NCI-H524 treated with DMSO at 0.1 percent for 48 hours (cell line): ENCODE data around the gene ZSCAN30.

Experiments used
- DNase-seq: peaks from one replicate; lab custom pipeline; 2025; lab: John Stamatoyannopoulos, UW

ZSCAN30 gene

DNA sequence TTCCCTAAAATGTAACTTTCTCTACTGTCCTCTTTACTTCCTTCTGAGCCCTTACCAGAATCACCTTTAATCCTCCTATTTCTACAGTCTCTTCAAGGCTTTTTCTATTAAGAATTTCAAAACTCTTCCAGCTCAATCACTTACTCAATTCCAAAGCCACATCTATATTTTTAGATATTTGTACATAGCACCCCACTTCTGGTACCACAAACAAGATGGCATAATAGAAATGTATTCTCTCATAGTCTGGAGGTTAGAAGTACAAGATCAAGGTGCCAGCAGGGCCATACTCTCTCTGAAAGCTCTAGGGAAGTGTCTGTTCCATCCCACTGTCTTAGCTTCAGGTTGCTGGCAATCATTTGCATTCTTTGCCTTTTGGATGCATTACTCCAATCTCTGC, 11.1 kb downstream of the ZSCAN30 start:
- no peak for DNase-seq

DNA sequence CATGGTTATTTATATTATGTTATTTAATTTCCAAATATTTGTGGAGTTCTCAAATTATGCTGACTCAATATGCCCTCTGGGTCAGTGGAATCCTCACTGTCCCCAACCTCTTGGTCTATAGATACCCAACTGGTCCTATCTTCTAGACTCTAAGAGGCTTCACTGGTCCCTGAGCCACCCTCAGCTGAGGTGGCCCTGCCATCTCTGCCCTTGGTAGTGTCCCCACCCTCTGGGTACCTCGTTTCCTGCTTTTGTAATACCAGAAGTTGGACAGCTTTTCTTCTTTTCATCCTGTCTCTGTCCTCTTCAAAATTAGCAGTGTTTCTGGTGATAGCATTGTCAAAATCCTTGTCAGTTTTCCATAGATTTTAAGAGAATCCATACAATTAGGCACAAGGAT, 11.9 kb downstream of the ZSCAN30 start:
- DNase-seq, result no peak

DNA sequence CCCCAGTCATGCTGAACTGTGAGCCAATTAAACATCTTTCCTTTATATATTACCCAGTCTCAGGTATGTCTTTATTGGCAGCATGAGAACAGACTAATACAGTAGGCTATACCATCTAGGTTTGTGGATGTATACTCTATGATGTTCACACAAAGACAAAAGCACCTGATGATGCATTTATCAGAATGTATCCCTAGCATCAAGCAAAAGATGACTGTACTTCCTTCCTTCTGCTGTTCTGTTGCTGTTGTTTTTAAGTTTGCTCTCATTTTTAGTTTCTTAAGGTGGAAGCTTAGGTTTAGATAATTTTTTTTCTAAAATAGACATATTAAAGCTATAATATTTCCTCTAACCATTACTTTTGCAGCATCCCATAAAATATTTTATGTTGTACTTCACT, 12.4 kb downstream of the ZSCAN30 start:
- no peak for DNase-seq

DNA sequence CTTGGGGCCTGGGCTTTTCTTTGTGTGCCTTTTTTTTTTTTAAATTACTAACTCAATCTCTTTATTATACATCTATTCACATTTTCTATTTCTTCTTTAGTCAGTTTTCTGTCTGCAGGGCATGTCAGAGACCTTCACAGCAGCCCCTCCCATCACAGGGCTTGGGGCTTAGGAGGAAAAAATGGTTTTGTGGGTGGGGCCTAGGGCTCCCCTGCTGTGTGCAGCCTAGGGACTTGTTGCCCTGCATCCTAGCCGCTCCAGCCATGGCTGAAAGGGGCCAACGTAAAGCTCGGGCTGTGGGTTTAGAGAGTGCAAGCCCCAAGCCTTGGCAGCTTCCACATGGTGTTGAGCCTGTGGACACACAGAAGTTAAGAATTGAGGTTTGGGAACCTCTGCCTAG, 13.8 kb downstream of the ZSCAN30 start:
- DNase-seq, result no peak

DNA sequence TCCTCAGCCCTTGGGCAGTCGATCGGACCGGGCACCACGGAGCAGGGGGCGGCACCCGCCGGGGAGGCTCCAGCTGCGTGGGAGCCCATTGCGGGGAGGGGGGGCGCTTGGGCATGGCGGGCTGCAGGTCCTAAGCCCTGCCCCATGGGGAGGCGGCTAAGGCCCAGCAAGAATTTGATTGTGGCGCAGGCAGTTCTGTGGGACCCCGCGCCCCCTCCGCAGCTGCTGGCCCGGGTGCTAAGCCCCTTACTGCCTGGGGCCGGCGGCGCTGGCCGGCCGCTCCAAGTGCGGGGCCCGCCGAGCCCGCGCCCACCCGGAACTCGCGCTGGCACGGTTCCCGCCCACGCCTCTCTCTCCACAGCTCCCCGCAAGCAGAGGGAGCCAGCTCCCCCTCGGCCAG, 18.4 kb downstream of the ZSCAN30 start:
- no peak for DNase-seq

DNA sequence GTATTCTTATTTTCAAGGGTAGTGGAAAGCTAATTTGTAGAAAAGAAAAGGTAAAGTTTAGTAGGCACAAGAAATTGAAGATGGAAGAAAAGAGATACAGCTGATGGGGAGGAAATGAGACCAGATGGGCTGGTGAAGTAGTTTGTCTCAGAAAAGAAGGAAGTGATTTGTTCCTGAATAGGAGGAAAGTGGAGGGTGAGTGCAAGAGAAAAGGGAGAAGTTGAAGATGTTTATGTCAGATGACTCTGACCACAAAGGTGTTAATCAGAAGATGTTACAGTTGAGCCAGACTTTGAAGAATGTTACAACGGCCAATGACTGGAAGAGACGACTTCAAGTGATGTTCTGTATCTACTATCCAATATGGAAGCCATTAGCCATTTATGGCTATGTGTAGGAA, 21.2 kb downstream of the ZSCAN30 start:
- DNase-seq, result no peak

DNA sequence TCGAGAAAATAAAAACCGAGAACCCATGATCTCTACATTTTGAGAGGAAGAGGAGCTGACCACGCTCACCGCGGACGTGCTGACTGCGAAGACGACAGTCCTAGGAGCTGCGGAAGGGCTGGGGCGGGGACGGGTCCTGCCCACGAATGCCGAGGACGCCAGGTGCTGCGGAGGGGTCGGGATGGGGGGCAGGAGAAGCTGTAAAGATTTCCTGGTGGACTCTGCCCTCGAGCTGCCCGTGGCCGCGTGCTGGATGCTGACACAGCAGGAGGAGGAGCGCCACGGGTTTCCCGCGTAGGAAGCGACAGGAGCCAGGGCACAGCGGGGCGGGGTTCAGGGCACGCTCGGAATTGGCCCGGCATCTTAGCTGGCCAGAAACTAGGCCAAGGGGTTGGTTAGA, 22.2 kb downstream of the ZSCAN30 start:
- no peak for DNase-seq

DNA sequence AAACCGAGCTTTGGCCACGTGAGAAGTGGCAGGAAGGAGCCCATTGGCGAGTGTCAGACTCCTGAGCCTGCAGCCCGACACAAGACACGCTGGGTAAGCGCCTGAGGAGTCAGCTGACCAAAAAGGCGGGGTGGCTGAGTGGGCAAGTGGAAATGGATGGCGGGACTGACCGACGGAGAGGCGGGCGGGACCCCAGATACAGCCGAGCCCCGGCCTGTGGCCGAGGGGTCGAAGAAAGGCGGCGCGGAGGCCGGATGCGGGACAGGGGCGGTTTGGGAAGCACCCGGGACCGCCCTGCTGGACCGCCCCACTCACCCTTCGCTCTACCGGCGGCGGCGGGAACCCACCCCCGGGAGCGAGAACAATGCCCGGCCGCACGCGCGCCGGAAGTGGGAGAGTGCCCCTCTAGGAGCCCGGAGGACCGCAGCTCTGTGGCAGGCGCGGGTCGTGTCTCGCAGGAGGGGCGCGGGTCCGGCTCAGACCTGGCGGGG, 22.8 kb downstream of the ZSCAN30 start:
- DNase-seq, result peak; percentile 48

DNA sequence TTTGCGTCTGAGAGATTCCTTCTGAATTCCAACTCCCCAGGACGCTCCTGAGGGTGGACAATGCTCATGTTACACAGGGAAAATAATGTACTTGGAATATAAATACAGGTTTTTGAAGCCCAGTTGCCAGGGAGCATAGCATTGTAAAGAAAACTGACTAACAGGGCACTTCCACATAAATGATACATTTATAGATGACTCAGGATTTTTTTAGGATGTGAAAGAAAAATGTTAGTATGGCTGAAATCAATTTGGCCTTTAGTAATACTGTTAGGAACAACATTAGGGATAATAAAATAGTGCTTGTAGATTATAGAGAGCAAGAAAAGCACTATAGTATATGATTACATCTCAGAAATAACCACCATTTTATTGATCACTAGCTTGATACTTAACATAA, 25.6 kb downstream of the ZSCAN30 start:
- no peak for DNase-seq

DNA sequence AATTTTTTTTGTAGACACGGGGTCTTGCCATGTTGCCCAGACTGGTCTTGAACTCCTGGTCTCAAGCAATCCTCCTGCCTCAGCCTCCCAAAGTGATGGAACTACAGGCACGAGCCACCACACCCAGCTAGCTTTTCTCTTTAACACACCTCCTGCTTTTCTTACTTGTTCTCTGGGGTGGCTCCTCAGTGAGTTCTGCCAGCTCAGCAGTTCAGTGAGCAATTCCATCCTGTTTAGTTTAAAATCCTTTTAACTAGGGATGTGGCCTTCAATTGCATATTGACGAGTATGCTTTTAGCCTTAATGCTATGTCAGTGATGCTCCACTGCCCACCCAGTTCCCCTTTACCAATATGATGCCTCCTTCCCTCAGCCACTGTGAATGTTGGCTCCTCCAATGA, 33.1 kb downstream of the ZSCAN30 start:
- DNase-seq, result no peak

DNA sequence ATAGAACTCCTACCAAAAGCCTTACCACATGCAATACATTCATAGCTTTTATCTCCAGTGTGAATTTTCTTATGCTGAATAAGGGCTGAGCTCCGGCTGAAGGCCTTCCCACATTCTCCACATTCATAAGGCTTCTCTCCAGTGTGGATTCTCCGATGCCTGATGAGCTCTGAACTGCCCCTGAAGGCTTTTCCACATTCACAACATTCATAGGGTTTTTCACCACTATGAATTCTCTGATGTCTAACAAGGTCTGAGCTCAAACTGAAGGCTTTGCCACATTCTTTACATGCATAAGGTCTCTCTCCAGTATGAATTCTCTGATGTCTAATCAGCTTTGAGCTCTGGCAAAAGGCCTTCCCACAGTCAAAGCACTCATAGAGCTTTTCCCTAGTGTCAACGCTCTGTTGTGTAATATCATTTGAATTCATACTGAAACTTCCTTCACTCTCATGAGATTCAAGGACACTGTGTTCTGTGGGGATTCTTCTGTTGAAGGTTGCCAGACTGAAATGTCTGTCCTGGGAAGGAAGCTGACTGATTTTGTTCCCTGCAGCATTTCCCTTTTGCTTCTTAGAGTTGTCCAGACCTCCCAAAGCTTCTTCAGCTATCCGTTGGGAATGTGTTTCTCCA, 36.3 kb downstream of the ZSCAN30 start:
- no peak for DNase-seq

DNA sequence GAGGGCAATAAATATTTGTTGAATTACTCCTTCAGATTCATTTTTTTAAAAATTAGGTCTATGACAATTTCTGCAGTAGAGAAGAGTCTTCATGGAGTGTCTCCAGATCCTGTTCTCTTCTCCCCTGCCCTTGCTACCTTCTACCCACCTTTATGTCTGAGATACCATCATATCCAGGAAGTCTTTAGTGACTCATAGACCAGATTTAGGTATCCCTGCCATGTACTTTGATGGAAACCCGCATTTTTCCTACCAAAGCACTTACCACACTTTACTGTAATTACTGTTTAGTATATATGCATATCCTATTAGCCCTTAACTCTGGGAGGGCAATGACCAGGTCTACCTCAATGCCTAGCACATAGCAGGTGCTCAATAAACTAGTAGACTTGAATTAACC, 37.6 kb downstream of the ZSCAN30 start:
- no peak for DNase-seq

DNA sequence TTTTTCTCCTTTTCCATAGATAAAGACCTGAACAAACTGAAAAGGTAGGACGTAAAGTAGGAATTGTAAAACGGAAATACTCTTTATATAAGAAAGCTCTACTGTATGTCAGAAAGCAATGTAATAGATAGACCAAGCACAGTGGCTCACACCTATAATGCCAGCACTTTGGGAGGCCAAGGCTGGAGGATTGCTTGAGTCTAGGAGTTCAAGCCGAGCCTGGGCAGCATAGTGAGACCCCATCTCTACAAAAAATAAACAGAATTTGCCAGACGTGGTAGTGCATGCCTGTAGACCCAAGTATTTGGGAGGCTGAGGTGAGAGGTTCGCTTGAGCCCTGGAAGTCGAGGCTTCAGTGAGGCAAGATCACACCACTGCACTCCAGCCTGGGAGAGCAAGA, 41.6 kb downstream of the ZSCAN30 start:
- DNase-seq, result no peak

DNA sequence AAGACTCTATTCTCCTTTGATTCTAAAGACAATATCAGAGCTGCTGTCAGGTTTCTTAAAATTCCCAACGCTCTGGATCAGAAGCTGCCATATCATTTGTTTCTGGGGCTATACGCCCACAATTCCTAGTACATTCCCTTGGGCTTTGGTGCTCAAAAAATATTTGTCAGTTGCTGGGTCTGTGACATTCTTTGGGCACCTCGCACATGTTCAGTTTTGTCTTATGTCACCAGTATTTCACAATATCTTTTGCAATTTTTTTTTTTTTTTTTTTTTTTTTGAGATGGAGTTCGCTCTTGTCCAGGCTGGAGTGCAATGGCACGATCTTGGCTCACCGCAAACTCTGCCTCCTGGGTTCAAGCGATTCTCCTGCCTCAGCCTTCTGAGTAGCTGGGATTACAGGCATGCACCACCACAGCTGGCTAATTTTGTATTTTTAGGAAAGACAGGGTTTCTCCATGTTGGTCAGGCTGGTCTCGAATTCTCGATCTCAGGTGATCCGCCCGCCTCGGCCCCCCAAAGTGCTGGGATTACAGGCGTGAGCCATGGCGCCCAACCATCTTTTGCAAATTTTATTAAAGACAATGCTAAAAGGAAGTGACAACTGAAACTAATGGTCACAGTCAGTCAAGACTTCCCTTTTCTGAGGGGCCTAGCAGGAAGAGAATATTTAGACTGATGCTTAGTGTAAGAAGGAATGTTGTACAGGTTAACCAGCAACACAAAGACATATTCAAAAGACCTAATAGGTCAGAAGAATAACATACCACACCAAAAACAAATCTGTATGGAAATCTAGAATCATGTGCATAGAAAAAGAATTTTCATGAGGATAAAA, 42.4 kb downstream of the ZSCAN30 start:
- no peak for DNase-seq

DNA sequence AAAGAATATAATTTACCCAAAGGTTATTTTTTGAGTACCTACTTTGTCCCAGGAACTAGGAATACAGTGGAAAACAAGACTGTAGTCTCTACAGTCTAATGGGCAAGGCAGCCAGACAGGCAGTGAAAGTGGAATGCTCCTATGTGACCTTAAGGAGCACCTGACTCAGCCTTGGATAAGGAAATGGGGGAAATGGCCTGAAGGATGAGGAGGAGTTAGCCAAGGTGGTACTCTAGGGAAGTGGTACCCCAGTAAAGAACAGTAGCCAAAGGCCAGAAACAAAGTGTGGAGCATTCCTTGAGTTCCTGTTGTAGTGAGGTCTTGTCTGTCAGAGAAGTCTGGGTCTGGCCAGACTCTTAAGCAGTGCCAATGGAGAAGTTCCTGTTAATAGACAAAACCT, 43.2 kb downstream of the ZSCAN30 start:
- DNase-seq, result no peak

DNA sequence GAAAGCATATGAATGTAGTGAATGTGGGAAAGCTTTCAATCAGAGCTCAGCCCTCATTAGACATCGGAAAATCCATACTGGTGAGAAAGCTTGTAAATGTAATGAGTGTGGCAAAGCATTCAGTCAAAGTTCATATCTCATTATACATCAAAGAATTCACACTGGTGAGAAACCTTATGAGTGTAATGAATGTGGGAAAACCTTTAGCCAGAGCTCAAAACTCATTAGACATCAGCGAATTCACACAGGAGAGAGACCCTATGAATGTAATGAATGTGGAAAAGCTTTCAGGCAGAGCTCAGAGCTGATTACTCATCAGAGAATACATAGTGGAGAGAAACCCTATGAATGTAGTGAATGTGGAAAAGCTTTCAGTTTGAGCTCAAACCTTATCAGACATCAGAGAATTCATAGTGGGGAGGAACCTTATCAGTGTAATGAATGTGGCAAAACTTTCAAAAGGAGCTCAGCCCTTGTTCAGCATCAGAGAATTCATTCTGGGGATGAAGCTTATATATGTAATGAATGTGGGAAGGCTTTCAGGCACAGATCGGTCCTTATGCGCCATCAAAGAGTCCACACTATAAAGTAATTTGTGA, 44.2 kb downstream of the ZSCAN30 start:
- DNase-seq, result no peak

DNA sequence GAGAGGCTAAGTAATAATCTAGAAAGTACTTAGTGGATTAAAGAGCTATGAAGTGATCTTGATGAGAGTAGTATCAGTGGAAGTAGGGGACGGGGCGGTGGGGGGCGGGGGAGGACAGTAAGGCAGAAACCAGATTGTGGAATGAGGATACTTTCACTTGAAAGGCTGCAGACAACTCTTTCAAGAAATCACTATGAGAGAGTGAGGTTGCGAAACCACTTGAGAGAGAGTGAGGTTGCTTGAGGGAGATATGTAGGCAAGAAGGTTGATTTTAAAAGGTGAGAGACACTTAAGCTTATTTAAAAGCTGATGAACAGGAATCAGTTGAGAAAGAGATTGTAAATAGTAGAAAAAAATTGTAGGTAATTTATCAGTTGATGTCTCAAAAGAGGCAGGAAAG, 45.4 kb downstream of the ZSCAN30 start:
- DNase-seq, result no peak

DNA sequence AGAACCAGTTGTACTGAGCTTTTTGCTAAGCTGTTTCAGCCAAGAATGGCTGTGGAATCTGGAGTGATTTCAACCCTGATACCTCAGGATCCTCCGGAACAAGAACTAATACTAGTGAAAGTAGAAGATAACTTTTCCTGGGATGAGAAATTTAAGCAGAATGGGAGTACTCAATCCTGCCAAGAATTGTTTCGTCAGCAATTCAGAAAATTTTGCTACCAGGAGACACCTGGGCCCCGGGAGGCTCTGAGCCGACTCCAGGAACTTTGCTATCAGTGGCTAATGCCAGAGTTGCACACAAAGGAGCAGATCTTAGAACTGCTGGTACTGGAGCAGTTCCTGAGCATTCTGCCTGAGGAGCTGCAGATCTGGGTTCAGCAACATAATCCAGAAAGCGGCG, 47.6 kb downstream of the ZSCAN30 start:
- no peak for DNase-seq

DNA sequence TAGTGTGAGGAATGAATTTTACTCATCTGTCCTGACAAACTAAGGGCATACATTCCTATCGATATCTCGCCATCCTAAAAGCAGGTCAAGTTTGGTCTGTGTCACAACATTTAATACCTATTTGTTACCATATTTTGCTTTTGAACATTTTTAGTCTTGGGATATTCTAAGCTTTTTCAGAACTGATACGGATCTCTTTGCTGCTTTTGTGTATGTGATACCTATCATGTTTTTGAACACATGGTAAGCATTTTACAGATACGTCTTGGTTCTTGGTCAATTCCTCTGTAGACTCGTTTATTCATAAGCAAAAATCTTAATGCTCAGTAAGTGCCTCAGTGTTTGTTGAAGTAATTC, 48.6 kb downstream of the ZSCAN30 start:
- DNase-seq, result no peak

DNA sequence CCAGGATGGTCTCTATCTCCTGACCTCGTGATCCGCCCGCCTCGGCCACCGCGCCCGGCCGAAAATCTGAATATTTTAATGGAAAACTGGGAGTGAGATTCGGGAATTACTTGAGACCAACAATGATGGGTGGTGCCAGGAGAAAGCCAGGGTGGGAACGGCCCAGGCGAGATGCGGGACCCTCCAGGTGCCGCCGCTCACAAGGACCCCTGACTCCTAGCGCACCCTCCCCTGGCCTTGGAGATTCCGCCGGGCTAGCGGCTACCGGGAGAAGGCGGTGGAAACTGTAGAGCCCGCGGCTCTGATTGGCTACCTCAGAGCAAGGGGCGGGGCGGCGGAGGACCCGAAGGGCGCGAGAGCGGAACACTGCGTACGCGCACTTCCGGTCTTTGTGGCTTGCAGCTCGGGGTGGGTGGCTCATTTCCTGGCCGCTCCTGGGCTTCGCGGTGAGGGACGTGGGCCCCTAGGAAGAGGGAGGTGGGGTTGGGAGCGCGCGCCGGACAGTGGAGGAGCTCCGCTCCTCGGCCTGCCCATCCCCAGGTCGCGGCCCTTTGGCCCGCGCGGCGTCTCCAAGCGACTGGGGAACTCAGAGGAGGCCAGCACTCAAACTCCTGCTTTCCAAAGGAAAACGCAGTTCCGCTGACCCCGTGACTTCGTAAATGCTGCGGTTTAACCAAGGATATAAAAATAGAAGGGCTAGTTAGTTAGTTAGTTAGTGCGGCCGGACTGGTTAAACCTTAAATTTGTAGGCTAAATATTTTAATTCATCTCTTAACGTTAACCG, 49.2 kb downstream of the ZSCAN30 start, which contains the start of gene ZNF397:
TSS of gene ZNF397 (plus strand) at position 371 of the 784 bp plus-strand sequence. CDS start 1,437 bp downstream, outside the sequence.
- peak; percentile 62 for DNase-seq

DNA sequence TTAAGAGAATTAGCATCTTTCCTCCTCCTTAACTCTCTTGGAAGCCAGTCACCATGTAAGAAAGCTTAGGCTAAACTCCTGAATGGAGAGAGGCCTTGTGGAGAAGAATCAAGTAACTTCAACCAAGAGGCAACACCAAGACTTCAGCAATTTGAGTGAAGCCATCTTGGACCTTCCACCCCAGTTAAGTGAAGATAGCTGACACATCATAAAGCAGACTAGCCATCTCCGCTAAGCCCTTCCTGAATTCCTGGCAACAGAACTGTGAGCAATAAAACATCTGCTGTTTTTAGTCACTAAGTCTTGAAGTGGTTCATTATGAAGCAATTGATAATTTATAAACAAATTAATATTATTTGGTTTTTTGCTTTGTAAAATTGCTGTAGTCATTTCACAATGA, 50.7 kb downstream of the ZSCAN30 start:
- DNase-seq, result no peak

DNA sequence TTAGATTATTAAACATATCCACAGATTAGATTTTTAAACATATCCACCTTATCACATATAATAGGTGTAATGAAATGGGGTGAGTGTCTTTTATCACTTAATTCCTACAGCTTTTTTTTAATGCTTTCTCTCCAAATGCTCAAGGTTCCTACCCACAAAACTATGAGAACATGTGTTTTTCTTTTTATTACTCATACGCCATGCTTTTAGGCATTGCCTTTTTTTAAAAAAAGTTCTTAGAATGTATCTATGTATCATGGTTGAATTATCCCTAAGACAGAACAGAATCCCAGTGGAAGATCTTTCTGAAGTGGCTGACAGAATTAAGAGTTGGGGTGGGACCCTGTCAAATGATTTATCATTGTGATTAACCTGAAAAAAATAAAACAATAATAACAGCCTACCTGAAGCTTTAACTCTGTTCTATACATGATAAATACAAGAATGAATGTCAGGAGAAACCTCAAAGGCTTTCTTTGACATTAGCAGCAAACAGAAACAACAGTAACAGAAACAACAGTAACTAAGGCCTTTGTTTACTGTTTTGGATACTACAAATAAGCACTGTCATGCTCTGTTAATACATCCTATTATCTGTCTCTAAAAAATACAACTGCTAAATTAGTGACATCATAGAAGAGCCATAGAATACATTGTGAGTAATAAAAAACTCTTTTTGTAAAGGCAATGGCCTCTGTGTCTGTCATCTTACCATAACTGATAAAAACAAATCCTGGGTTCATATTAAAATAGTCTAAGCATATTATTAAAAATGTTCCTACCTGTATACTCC, 53.3 kb downstream of the ZSCAN30 start:
- DNase-seq, result no peak
